Inflammatory macrophage (primary cell): ENCODE results near the gene CCDC73.

ENCODE experiments used
- DNase-seq, 2 donors: peaks; one replicate each; pipeline ENCODE4 v3.0.0-alpha.2; 2020 to 2022
- total RNA-seq, 18 experiments: gene quantifications; one replicate each; lab custom pipeline; 2026; ENCODE audit warnings: mixed read lengths in 6 of 18, inconsistent platforms in 2 of 18; lab: John Stamatoyannopoulos, UW

The CCDC73 gene
- total RNA-seq, result 0 to 0.46 (median 0.16) reads per million in 18 experiments

DNA sequence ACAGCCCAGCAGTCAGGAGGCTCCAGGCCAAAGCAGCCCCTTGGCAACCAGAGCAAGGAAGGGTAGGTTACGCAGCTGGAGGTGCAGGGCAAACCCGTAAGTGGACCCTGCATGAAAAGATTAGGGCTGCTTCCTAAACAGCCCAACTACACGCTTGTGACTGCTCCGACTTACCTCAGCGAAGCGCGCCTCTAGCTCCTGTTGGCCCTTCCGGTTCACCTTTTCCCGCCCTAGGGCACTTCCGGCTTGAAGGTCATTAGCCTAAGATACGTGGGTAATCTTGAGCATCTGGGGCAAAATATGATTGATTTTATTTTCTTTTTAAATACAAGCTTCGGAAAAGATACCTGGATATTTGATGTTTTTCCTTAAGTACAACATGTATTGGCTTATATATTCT lies at the start of gene CCDC73:
TSS of gene CCDC73 (minus strand) at position 224 of the 400 bp plus-strand sequence. CDS start 34,419 bp downstream, outside the sequence.
- DNase-seq, result no peak

DNA sequence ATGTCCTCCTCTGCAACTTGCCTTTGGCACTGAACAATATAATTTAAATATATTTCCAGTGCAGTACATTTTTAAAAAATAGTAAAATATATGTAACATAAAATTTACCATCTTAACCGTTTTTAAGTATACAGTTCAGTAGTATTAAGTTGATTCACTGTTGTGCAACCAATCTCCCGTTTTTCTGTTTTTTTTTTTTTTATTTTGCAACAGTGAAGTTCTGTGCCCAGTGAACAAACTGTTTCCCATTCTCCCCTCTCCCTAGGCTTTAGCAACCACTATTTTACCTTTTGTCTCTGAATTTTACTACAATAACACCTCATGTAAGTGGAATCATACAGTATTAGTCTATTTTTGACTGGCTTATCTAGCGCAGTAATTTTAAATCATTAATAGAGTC lies 49.1 kb upstream of the CCDC73 start:
- DNase-seq, result peak in 1 of 2 donors; percentile 26

DNA sequence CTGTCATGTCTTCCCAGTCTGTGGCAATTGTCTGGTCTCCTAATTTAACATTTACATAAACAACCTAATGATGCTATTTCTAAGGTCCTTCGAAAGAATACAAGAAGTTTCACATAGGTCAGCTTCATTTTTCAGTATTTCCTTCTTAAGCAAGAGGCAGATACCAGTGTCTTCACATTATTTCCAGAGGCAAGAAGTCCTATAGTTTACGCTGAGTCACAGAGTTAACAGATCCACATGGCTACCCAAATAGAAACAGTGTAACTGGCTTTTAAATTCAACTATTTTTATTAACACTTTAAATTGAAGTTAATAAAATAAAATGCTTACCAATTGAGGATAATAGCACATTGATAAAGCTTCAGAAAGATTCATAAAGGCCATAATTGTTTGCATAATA lies 46.1 kb upstream of the CCDC73 start:
- no peak for DNase-seq

DNA sequence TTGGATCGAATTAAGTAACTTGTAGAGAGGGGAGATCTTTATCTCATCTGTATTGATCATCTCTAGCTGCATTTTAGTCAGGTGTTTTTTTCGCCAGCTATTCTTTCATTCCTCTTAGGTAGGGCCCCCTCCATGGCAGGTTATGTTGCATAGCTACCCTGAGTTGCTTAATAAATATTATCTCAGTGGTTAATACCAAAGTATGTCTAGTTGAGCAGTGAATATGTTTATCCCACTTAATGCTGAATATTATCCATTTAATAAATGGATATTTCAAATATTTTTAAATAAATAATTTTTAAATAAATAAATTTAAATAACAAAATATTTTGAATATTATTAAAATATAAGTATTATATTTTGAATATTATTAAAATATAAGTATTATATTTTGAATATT lies 44.8 kb upstream of the CCDC73 start:
- no peak for DNase-seq

DNA sequence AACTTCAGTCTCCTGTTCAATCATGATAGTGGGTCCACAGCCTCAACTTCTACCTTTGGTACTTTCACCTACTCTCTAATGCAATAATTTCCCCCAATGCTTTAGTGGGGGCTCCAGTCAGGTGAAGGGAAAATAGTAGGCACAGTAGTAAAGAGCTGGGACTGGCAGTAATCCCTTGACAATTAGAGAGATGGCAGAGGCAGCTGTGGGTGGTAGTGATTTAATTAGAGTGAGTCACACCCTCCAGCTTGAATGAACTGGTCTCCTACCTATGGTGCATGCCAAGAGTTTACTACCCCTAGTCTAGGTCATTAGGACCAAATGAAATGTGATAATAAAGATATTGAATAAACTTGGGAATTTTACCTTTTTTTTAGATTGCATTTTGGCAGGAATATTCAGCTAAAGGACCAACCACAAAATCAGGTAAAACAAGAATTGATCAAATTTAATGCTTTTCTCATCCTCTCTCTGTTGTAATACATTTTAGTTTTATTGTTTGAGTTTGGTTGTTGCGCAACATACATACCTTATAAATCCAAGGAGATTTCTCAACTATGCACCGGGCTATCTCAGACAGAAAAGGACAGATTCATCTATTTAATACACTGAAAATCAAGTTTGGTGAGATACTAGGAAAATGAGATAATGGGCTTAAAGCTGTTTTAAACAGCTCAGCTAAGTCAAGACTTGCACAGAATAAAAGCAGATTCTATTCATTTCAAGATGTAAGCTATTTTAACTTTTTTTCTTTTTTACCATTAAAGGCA lies 44.2 kb upstream of the CCDC73 start:
- no peak for DNase-seq

DNA sequence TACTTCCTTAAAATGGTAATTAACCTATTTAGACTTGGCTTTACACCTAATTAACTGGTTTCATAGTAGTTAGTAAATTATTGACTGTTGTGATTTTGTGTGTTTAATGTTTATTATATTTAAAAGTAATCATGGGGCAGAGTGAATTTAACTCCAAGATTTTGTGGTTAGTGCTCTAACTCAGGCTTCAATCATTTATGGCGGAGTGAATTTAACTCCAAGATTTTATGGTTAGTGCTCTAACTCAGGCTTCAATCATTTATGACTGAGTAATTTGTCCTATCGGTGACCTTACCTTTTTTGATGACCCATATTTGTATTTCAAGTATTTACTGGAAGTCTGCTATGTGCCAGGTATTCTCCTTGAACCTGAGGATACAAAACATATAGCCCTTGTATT lies 42.5 kb upstream of the CCDC73 start:
- DNase-seq, result no peak

DNA sequence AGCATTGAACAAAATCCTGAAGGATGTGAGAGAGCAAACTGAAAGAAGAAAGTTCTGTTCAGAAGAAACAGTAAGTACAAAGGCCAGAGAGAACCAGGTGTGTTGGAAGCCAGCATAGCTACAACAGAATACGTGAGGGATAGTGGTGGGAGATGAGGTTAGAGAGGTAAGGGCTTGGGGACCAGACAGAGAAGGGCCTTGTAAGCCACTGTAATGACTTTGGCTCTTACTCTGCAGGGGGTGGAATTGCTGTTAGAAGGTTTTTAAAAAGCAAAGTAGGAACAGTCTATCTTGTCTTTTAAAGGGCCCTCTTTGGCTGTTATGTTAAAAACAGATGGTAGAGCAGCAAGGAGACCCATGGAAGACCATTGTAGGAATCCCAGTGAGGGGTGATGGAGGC lies 39.5 kb upstream of the CCDC73 start:
- DNase-seq, result no peak

DNA sequence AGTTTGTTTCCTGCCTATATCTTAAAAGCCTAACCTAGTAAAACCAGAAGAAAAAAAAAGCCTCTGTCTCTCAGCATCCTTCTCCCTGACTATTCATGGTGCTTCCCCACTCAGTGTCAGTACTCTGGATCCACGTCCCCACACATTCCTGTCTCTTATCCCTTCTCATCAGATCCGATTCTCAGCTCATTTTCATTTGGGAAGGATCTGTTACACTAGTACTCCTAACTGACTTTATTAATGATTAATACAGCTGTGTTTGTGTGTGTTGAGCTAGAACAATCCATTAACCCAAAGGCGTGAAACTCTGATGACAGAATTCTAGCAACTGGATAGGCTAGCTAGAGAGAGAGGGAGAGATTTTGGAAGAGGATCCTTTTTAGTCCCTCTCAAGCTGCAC lies 36.8 kb upstream of the CCDC73 start:
- DNase-seq, result no peak

DNA sequence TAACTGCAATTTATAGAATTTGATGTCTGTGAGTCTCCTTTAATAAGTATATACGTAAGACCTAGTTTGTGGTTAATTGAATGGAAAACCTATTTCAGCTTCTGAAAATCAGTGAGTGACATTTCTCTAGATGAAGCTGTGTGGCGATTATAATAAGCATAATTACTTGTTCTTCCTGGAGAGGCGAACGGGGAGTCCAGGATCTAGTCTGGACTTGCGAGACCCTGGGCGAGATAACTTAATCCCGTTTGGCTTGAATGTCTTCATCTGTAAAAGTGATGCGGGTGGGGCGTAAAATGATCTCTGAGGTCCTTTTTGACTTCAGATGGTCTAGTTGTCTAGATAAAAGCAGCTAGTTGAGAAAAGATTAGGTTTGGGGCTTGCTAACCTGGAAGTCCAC lies 36.3 kb upstream of the CCDC73 start:
- DNase-seq, result no peak

DNA sequence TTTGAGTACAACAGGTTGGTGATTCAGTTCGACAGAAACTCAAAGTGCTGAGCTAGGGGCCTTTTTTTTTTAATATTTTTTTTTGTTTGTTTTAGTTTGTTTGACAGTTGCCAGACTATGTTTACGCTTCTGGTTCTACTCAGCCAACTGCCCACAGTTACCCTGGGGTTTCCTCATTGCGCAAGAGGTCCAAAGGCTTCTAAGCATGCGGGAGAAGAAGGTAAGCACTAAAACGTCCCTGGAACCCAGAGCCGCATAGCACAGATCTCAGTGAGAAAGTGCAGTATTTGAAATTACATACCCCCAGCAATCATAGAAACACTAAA lies 35.9 kb upstream of the CCDC73 start:
- DNase-seq, result peak; percentile 47 to 54

DNA sequence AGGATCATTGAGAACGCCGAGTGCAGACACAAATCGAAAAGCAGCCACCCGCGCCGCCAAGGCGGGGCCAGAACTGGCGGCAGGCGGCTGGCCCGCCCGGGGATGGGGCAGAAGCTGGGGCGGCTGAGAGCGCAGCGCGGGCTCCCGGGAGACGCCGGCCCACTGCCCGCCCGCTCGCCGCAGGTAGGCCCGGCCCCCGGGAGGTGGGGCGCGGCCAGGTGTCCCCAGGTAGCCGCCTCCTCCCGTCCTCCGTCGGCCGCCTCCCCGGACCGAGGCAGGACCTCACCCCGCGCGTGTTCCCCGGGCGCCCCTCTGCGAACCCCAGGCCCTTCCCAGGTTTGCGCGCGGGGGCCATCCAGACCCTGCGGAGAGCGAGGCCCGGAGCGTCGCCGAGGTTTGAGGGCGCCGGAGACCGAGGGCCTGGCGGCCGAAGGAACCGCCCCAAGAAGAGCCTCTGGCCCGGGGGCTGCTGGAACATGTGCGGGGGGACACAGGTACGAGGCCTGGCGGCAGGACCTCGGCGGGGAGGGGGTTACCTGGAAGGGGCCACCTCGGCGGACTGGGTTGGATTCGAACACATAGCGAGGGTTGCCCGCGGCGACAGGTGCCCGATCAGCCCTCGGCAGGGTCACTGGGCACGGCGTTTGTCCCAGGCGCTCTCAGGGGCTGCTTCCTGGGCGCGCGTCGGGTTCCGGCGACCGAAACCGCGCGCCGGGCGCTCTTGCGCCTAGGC lies 35.4 kb upstream of the CCDC73 start, which contains the start of gene PRRG4:
TSS of gene PRRG4 (plus strand) at position 248 of the 733 bp plus-strand sequence. CDS start 603 bp downstream, outside the sequence.
- DNase-seq, result peak; percentile 83 to 86

DNA sequence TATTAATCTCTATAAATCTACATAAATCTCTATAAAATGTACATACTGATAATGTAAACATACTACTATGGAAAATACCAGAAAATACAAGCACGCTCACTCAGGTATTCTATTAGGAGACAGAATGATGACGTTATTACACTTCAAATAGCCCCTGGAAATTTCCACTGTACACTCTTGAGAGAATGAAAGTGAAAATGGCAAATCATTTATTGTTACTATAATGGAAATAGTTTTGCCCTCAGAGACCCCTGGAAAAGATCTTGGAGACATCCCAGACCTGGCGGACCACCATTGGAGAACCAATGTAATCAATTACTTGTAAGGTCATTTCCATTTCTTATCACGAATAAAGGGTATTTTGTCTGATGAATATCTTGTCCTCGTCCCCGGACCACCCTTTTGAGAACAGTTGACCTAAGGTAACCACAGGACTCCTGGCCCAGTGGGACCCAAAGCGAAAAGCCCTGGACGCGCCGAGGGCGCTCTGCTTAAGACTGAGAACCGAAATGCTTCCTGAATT lies 34.8 kb upstream of the CCDC73 start:
- peak in 1 of 2 donors; percentile 15 for DNase-seq

DNA sequence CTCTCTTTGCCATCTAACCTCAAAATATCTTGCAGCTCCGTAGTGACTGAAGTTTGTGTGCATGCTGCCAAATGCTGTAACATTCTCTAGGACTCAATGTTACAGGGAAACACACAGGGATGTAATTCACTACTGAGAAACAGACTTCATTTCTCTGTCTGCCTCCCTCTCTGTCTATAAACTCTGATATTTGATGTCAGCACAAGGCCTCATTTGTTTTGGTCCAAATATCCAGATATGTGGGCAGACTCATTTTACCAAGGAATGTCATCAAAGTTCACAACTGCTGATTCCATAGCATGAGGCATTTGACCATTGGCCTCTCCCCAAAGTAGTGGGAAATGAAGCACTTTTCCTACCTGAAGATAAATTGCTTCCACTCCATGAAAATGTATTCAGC lies 32.8 kb upstream of the CCDC73 start:
- DNase-seq, result no peak

DNA sequence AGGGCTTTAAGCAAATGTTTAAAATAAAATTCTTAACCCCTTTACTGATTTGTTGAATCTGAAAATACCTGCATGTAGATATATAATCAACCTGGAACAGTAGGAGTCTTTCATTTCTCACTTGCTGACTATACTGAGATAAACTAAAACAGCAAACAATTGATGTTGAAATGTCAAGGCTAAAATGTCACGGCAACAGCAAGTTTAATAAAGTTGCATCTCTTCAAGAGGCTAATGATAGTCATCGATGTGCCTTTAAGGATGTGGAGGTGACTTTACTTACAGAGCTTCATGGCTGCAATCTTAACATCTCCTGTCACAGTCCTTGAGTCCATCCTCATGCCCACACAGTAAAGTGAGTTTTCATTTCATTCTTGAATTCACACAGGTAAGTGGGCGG lies 31.7 kb upstream of the CCDC73 start:
- DNase-seq, result no peak

DNA sequence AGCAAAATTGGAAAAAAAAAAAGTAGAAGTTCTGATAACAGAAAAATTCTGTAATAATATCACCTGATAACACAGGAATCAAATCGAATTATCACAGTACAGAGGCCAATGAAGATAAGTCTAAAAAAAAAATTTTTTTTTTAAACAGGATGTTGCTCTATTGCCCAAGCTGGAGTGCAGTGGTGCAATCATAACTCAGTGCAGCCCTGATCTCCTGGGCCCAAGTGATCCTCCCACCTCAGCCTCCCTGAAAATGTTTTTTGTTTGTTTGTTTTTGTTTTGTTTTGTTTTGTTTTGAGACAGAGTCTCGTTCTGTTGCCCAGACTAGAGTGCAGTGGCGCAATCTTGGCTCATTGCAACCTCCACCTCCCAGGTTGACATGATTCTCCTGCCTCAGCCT lies 29.2 kb upstream of the CCDC73 start:
- peak; percentile 35 to 49 for DNase-seq

DNA sequence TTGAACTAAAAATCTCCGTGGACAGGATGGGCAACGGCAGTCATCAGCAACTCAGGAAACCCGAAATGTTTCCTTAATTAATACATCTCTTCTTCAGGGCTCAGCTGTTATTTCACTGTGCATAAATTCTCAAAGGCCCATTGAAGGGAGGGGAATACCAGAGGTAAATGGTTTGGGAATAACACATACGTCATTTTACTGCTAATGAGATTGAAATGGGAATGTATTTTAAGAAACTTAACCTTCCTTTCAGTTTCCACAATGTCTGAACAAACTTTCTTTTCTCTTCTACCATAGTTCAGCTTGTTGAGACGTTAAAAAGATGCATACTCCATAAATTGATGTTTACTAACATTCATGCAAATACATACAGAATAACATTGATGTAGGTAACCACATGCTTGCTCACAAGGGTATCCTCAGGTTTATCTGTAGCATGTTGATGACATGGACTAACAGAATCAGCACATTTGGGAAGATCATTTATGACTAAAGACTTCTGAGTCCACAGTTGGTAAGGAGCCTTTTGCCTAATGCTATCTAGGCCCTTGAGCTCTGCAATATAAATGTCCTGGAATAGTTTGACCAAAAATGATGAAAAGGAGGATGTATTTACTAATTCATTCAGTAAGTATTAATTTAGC lies 27.6 kb upstream of the CCDC73 start:
- DNase-seq, result no peak

DNA sequence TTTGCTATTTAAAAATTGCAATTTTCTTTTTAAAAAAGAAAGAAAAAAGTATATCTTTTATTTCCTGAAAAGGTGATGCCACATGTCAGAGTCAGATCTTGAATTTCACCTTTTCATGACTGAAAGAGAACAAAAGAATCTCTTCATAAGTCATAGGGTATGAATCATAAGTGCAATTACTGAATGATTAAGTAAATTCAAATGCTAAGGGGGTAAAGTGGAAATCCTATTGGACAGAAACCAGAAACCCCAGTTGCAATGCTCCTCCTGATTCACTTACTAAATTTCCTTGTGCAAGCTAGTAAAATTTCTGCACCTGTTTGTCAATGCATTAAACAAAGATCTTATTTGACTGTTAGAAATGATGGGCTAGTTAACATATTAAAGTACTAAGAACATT lies 27.1 kb upstream of the CCDC73 start:
- no peak for DNase-seq

DNA sequence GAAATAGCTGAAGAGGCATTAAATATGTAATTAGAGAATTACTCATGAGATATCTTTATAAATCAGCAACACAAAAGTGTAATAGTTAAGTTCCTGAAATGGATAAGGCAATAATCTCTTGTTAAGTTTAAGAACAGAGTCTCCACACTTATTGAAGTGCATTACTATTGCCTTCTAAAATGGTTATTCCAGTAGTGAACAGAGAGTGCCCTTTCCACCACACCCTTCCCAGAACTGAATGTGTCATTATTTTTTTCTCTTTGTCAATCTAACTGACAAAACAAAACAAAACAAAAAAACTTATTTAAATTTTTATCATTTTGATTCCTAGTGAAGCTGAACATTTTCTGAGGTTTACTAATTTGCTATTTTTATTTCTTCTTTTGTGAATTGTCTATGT lies 26.0 kb upstream of the CCDC73 start:
- peak in 1 of 2 donors; percentile 21 for DNase-seq

DNA sequence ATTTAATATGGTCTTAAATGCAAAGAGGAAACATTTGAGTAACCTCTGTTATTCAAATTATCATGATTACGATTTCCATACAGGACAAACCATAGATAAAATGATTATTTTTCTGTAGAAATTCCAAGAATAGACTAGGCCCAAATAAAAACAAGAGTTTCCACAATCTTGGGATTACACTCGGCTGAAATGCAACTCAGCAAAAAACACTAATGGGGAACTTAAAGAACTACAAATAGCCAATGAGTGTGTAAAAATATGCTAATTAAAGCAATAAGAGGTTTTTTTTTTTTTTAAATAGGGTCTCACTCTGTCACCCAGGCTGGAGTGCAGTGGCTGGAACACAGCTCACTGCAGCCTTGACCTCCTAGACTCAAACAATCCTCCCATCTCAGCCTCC lies 24.7 kb upstream of the CCDC73 start:
- DNase-seq, result no peak

DNA sequence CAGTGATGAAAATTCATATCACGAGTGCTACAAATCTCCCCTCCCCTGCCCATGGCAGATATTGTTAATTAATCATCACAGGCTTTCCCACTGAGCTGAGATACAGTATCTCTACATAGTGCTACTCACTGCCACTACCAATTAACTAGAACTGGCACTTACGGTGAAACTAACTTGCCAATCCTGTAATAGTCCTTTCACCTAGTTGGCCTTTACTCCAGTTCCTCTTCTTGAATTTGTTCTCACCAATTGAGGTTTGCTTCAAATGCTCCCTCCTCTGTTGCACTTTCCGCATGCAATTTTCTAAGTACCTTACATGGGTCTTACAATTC lies 23.4 kb upstream of the CCDC73 start:
- peak in 1 of 2 donors; percentile 2 for DNase-seq

DNA sequence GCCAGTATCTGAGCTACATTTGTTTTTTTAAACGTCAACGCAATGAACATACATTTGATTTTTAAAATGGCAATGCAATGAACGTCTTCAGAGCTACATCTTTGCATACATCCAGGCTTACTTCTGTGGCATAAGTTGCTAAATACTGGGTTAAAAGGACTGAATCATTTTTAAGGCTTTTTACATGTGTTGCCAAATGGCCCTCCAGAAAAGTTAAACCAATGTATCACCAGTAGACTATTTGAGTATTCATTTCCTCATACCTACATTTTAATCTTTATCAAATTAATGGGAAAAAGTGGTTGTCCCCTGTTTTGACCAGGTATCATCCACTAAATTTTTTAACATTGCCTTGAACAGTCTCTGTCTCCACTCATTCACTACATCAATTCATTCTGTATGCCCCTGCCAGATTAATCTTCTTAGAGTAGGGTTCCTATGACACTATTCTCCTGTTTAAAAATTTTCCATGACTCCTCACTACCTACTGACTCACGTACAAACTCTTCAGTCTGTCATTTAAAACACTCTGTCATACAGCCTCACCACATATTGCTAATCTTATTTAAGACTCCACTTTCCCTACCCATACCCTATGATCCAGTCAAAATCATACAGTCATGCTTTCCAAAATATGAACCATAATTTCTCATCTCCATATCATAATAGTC lies 22.9 kb upstream of the CCDC73 start:
- no peak for DNase-seq

DNA sequence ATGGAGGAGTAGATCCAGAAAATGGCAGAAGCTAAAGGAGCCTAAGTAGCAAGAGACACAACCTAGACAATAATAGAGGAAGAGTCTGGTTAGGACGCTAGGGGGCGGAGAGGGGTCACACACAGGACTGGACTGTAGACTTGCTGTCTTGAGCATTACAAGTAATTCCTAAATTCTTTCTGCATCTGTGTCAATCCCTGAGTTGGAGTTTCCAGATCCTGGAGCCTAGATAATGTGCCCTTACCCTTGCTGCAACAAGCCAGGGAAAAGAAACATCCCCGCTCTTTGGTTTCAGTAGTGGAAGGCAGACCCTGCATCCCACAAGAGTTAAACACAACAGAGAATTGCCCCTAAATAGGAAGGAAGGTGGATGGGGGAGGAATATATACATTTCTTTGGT lies 14.9 kb upstream of the CCDC73 start:
- DNase-seq, result peak; percentile 75 to 81

DNA sequence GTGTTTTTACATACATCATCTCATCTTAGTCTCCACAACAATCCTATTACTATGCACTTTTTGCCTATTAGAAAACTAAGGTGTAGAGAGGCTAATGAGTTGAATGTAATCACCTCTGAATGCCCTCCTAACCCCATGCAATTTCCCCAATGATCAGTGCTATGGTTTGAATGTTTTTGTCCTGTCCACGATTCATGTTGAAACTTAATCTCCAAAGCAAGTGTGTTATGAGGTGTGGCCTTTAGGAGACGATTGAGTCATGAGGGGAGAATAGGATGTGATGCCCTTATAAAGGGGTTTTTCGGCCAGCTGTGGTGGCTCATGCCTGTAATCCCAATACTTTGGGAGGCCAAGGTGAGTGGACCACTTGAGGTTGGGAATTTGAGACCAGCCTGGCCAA lies 2.0 kb upstream of the CCDC73 start:
- DNase-seq, result no peak
